ENCODE results near the gene TSSC4. TPM values are rescaled to one million over a fixed set of nuclear protein-coding genes. Genes with fewer than 3 reads are reported as not detected.

Gene TSSC4
- total RNA-seq, 1 experiment from 2014 or later, result 60.9 TPM

GRCh38 chr11:2436013-2436520 is 35.5 kb downstream of the TSSC4 start:
- Mint-ChIP-seq H3K36me3 (ENCODE audit: insufficient read depth, unreplicated experiment) (no peaks in the 10 kb centered on the region), H3K4me1 (ENCODE audit: low read depth, unreplicated experiment) (no peaks in the 10 kb centered on the region), H3K9me3 (ENCODE audit: unreplicated experiment) (no peaks in the 10 kb centered on the region), H3K27me3 (ENCODE audit: insufficient read depth, unreplicated experiment) (peaks cover 6% of the 10 kb centered on the region), H3K27ac (ENCODE audit: unreplicated experiment) (no peak overlapping the region), H3K4me3 (ENCODE audit: unreplicated experiment) (no peak overlapping the region)
- Histone ChIP-seq H3K36me3 (ENCODE audit: control insufficient read depth, insufficient read depth, low read length) (no peaks in the 10 kb centered on the region), H3K4me3 (ENCODE audit: low read depth, low read length) (no peak overlapping the region), H3K9me3 (no peaks in the 10 kb centered on the region), H3K4me1 (no peaks in the 10 kb centered on the region), H3K27me3 (replicated peaks; ENCODE audit: control insufficient read depth, insufficient read depth, low read length) (no peaks in the 10 kb centered on the region)
- no peak for DNase-seq
- BruUV-seq (replicated peaks), result no TSS peak
- POLR2A ChIA-PET, result no interaction called here
- intact Hi-C loops (cut with micrococcal nuclease; ENCODE audit: unreplicated experiment), result no loop called here
- no peak for TF ChIP-seq CTCF (IDR thresholded peaks at IDR 0.05; ENCODE audit: insufficient read depth in 1 of 2, low read depth in 1 of 2, low read length in 1 of 2, severe bottlenecking in 1 of 2, unreplicated experiment in 1 of 2)
- CTCF ChIA-PET, result no interaction called here

GRCh38 chr11:2436521-2437031 is 36.0 kb downstream of the TSSC4 start:
- Histone ChIP-seq H3K9me3 (no peaks in the 10 kb centered on the region), H3K4me3 (ENCODE audit: low read depth, low read length) (no peak overlapping the region), H3K4me1 (no peaks in the 10 kb centered on the region), H3K27me3 (replicated peaks; ENCODE audit: control insufficient read depth, insufficient read depth, low read length) (no peaks in the 10 kb centered on the region), H3K36me3 (ENCODE audit: control insufficient read depth, insufficient read depth, low read length) (no peaks in the 10 kb centered on the region)
- BruUV-seq (replicated peaks), result no TSS peak
- DNase-seq, result no peak
- Mint-ChIP-seq H3K4me3 (ENCODE audit: unreplicated experiment) (no peak overlapping the region), H3K36me3 (ENCODE audit: insufficient read depth, unreplicated experiment) (no peaks in the 10 kb centered on the region), H3K4me1 (ENCODE audit: low read depth, unreplicated experiment) (no peaks in the 10 kb centered on the region), H3K9me3 (ENCODE audit: unreplicated experiment) (no peaks in the 10 kb centered on the region), H3K27ac (ENCODE audit: unreplicated experiment) (no peak overlapping the region), H3K27me3 (ENCODE audit: insufficient read depth, unreplicated experiment) (peaks cover 6% of the 10 kb centered on the region)
- intact Hi-C loops (cut with micrococcal nuclease; ENCODE audit: unreplicated experiment), result no loop called here
- ChIA-PET CTCF (interaction anchor here (0.6 kb wide), 1 partner anchor 1630 kb away, joined by 3 read pairs; no protein-coding TSS in a partner anchor), POLR2A (no interaction called here)
- TF ChIP-seq CTCF (IDR thresholded peaks at IDR 0.05; ENCODE audit: insufficient read depth in 1 of 2, low read depth in 1 of 2, low read length in 1 of 2, severe bottlenecking in 1 of 2, unreplicated experiment in 1 of 2), result no peak

GRCh38 chr11:2437516-2437915 is 37.0 kb downstream of the TSSC4 start:
- intact Hi-C loops (cut with micrococcal nuclease; ENCODE audit: unreplicated experiment), result no loop called here
- H3K27me3 Mint-ChIP-seq (ENCODE audit: insufficient read depth, unreplicated experiment), result peaks cover 6% of the 10 kb centered on the region

More at GRCh38 chr11:2437516-2437915, 37.0 kb downstream of the TSSC4 start:
- Histone ChIP-seq H3K36me3 (ENCODE audit: control insufficient read depth, insufficient read depth, low read length) (no peaks in the 10 kb centered on the region), H3K4me3 (ENCODE audit: low read depth, low read length) (no peak overlapping the region), H3K9me3 (no peaks in the 10 kb centered on the region), H3K27me3 (replicated peaks; ENCODE audit: control insufficient read depth, insufficient read depth, low read length) (no peaks in the 10 kb centered on the region), H3K4me1 (no peaks in the 10 kb centered on the region)
- no peak overlapping the region for H3K4me3 Mint-ChIP-seq (ENCODE audit: unreplicated experiment)
- H3K36me3 Mint-ChIP-seq (ENCODE audit: insufficient read depth, unreplicated experiment), result no peaks in the 10 kb centered on the region
- no peaks in the 10 kb centered on the region for H3K9me3 Mint-ChIP-seq (ENCODE audit: unreplicated experiment)
- ChIA-PET POLR2A (no interaction called here), CTCF (no interaction called here)
- BruUV-seq (replicated peaks), result no TSS peak
- H3K4me1 Mint-ChIP-seq (ENCODE audit: low read depth, unreplicated experiment), result no peaks in the 10 kb centered on the region
- TF ChIP-seq CTCF (IDR thresholded peaks at IDR 0.05; ENCODE audit: insufficient read depth in 1 of 2, low read depth in 1 of 2, low read length in 1 of 2, severe bottlenecking in 1 of 2, unreplicated experiment in 1 of 2), result no peak
- H3K27ac Mint-ChIP-seq (ENCODE audit: unreplicated experiment), result no peak overlapping the region
- no peak for DNase-seq
